ENCODE results near the gene ABCC1. TPM values are rescaled to one million over a fixed set of nuclear protein-coding genes. Genes with fewer than 3 reads are reported as not detected.
A peak's percentile ranks its signal among the peaks of the same experiment; 100 is the strongest.
"Not testable (repeated sequence)": the region's sequence is repeated elsewhere in the genome, so short reads cannot be mapped to it uniquely, and the experiment has no call there.

ABCC1 gene
- polyA plus RNA-seq, 1 donor, result 4.5 TPM

GRCh38 chr16:16141784-16142396, 192.5 kb downstream of the ABCC1 start:
- DNase-seq, result no peak

GRCh38 chr16:16143038-16143763, 193.8 kb downstream of the ABCC1 start:
- no peak for DNase-seq

- DNase-seq, result no peak
Observed at GRCh38 chr16:16143931-16144330, 194.5 kb downstream of the ABCC1 start.

GRCh38 chr16:16144416-16144815, 195.0 kb downstream of the ABCC1 start:
- no peak for DNase-seq

- no peak for DNase-seq
Observed at GRCh38 chr16:16145286-16145685, 195.9 kb downstream of the ABCC1 start.

- DNase-seq, result peak; percentile 36
Observed at GRCh38 chr16:16146380-16147315, 197.2 kb downstream of the ABCC1 start.

GRCh38 chr16:16147316-16147999, 198.0 kb downstream of the ABCC1 start:
- no peak for DNase-seq

- DNase-seq, result not testable (repeated sequence)
Observed at GRCh38 chr16:16148000-16148599, 198.7 kb downstream of the ABCC1 start.

GRCh38 chr16:16148755-16149154, 199.3 kb downstream of the ABCC1 start:
- DNase-seq, result no peak

- no peak for DNase-seq
Observed at GRCh38 chr16:16149710-16150116, 200.3 kb downstream of the ABCC1 start.

GRCh38 chr16:16150117-16150877, 200.9 kb downstream of the ABCC1 start:
- peak; percentile 83 for DNase-seq

GRCh38 chr16:16150878-16151152, 201.4 kb downstream of the ABCC1 start:
- DNase-seq, result no peak

GRCh38 chr16:16151315-16151714, 201.9 kb downstream of the ABCC1 start:
- no peak for DNase-seq

- DNase-seq, result not testable (repeated sequence)
Observed at GRCh38 chr16:16153000-16153399, 203.6 kb downstream of the ABCC1 start.

- no peak for DNase-seq
Observed at GRCh38 chr16:16154281-16154951, 205.0 kb downstream of the ABCC1 start.

GRCh38 chr16:16155234-16155633, 205.8 kb downstream of the ABCC1 start:
- DNase-seq, result no peak

- no peak for DNase-seq
Observed at GRCh38 chr16:16157166-16157565, 207.8 kb downstream of the ABCC1 start.

GRCh38 chr16:16158082-16158658, 208.8 kb downstream of the ABCC1 start:
- DNase-seq, result no peak

- no peak for DNase-seq
Observed at GRCh38 chr16:16158741-16159374, 209.4 kb downstream of the ABCC1 start.

GRCh38 chr16:16159662-16160061, 210.2 kb downstream of the ABCC1 start:
- no peak for DNase-seq
